CD4-positive, alpha-beta T cell treated with Interleukin-15 for 4 hours (primary cell): ENCODE results near the gene AATK.

Experiments used
- DNase-seq: peaks from one replicate; pipeline ENCODE4 v3.0.0-alpha.2; 2020; ENCODE audit warnings: low spot score

AATK gene

GRCh38 chr17:81180836-81181810, 15.1 kb upstream of the AATK start:
- DNase-seq: no peak

GRCh38 chr17:81179861-81180260, 13.8 kb upstream of the AATK start:
- no peak for DNase-seq

GRCh38 chr17:81179220-81179619, 13.2 kb upstream of the AATK start:
- DNase-seq: no peak

GRCh38 chr17:81178136-81179091, 12.4 kb upstream of the AATK start:
- no peak for DNase-seq

GRCh38 chr17:81176666-81177065, 10.6 kb upstream of the AATK start:
- DNase-seq: no peak

GRCh38 chr17:81173762-81174155, 7.7 kb upstream of the AATK start:
- no peak for DNase-seq

GRCh38 chr17:81173052-81173761, 7.2 kb upstream of the AATK start:
- no peak for DNase-seq

- no peak for DNase-seq
Measured at GRCh38 chr17:81171941-81172340, 5.9 kb upstream of the AATK start.

GRCh38 chr17:81170727-81171494, 4.9 kb upstream of the AATK start:
- DNase-seq: no peak

- no peak for DNase-seq
Measured at GRCh38 chr17:81169870-81170309, 3.9 kb upstream of the AATK start.

GRCh38 chr17:81167638-81168037, 1.6 kb upstream of the AATK start:
- no peak for DNase-seq

- no peak for DNase-seq
Measured at GRCh38 chr17:81167194-81167524, 1.1 kb upstream of the AATK start.

GRCh38 chr17:81165246-81166032, 582 bp downstream of the AATK start, which contains the start of gene PVALEF:
Gene PVALEF, plus strand, starts transcription at chr17:81165507. Its CDS starts 15,720 bp downstream, at chr17:81181227.
- DNase-seq: no peak

GRCh38 chr17:81164371-81165245, 1.4 kb downstream of the AATK start:
- DNase-seq: no peak

- no peak for DNase-seq
Measured at GRCh38 chr17:81163703-81164370, 2.2 kb downstream of the AATK start.

GRCh38 chr17:81163051-81163695, 2.8 kb downstream of the AATK start:
- DNase-seq: no peak

- DNase-seq: no peak
Measured at GRCh38 chr17:81162491-81162890, 3.5 kb downstream of the AATK start.

- DNase-seq: no peak
Measured at GRCh38 chr17:81161972-81162371, 4.0 kb downstream of the AATK start.
